K562 (cell line): ENCODE data around the gene EIF5A2. TPM values are rescaled to one million over a fixed set of nuclear protein-coding genes. Genes with fewer than 3 reads are reported as not detected.
"Not testable (repeated sequence)": the region's sequence is repeated elsewhere in the genome, so short reads cannot be mapped to it uniquely, and the experiment has no call there.

Source experiments
- ATAC-seq: fragments of 200-7000 bp; cut with Tn5 transposase; 3 replicates; pipeline ENCODE4 v1.9.1; 2020; ENCODE audit warnings: moderate library complexity
- BruUV-seq: library from RNA; stranded (reverse); fragments of 400-500 nt; replicated peaks from 2 replicates; lab custom pipeline; 2021; lab: Mats Ljungman, UMichigan
- CTCF ChIA-PET: fragments of 300-600 bp; formaldehyde crosslinking; extraction: SDS; loops from one replicate; lab custom pipeline; 2021; ENCODE audit warnings: low intra/inter-chr PET ratio; lab: Yijun Ruan, JAX
- POLR2A ChIA-PET: fragments of 300-600, 350-650 bp; sonication (Branson Sonifier 250); formaldehyde crosslinking; extraction: SDS; loops from one replicate; lab custom pipeline; 2021; ENCODE audit warnings: antibody characterized with exemption, inconsistent platforms; lab: Yijun Ruan, JAX
- DNase-seq, 4 experiments: peaks; one replicate each; pipeline versions ENCODE4 v3.0.0 to v3.0.0-alpha.2; 2011 to 2018; ENCODE audit warnings: low spot score in 3 of 4, mixed read lengths in 3 of 4; ENCODE audit errors: extremely low read depth in 1 of 4
- FAIRE-seq: peaks from 2 replicates; lab custom pipeline; 2011; peaks lifted over from hg19 to GRCh38; lab: Jason Lieb, UNC
- H2AFZ ChIP-seq: 2 replicates; pipeline ENCODE4 v1.6.0; 2011; ENCODE audit warnings: low read depth, low read length, control low read depth, inconsistent platforms
- H3K27ac ChIP-seq: fragments of 200-600 bp; 3 replicates; pipeline ENCODE4 v1.8.0; 2011; ENCODE audit warnings: low read depth, mild to moderate bottlenecking, control low read depth, inconsistent platforms, low read length, moderate library complexity, mixed read lengths; ENCODE audit errors: extremely low read depth
- H3K27me3 ChIP-seq, 2 experiments: fragments of 300-600 bp in 1 of 2; 2 replicates in 1 of 2; 3 replicates in 1 of 2; pipeline versions ENCODE4 v1.6.0 to v1.8.0; 2011; ENCODE audit warnings: inconsistent platforms in 2 of 2, low read length in 2 of 2, mild to moderate bottlenecking in 1 of 2, mixed read lengths in 1 of 2, moderate library complexity in 1 of 2; ENCODE audit not compliant: control insufficient read depth in 2 of 2, insufficient read depth in 2 of 2
- H3K36me3 ChIP-seq: fragments of 300-600 bp; 3 replicates; pipeline ENCODE4 v1.8.0; 2011; ENCODE audit warnings: mild to moderate bottlenecking, low read length, inconsistent platforms; ENCODE audit not compliant: control insufficient read depth, insufficient read depth
- H3K4me1 ChIP-seq, 2 experiments: fragments of 200-600 bp in 1 of 2; replicated peaks in 1 of 2; 2 replicates in 1 of 2; 3 replicates in 1 of 2; pipeline versions ENCODE4 v1.5.1 to v1.8.0; 2011; ENCODE audit warnings: inconsistent platforms in 2 of 2, low read length in 2 of 2, mild to moderate bottlenecking in 1 of 2, mixed read lengths in 1 of 2, moderate library complexity in 1 of 2; ENCODE audit not compliant: control insufficient read depth in 2 of 2, insufficient read depth in 2 of 2
- H3K4me2 ChIP-seq: 2 replicates; pipeline ENCODE4 v1.6.1; 2011; ENCODE audit warnings: low read length, control low read depth, inconsistent platforms, mixed read lengths; ENCODE audit not compliant: insufficient read depth
- H3K4me3 ChIP-seq: fragments of 200-600 bp; sonication (generic), shearing (Covaris generic); 2 replicates; pipeline ENCODE4 v1.5.1; 2016; ENCODE audit warnings: control low read depth, inconsistent platforms
- H3K79me2 ChIP-seq: fragments of 200-600 bp; 3 replicates; pipeline ENCODE4 v1.8.0; 2011; ENCODE audit warnings: low read length, inconsistent platforms; ENCODE audit not compliant: control insufficient read depth, insufficient read depth
- H3K9ac ChIP-seq, 2 experiments: 2 replicates each; pipeline versions ENCODE4 v1.6.0 to v1.6.1; 2011; ENCODE audit warnings: low read depth in 2 of 2, low read length in 2 of 2, control low read depth in 1 of 2, inconsistent platforms in 1 of 2, mild to moderate bottlenecking in 1 of 2, mixed read lengths in 1 of 2; ENCODE audit not compliant: insufficient read depth in 1 of 2
- H3K9me1 ChIP-seq: one replicate; pipeline ENCODE4 v1.6.0; 2011; ENCODE audit warnings: inconsistent platforms, mild to moderate bottlenecking, low read length, moderate library complexity; ENCODE audit not compliant: control insufficient read depth, insufficient read depth
- H3K9me3 ChIP-seq: replicated peaks from 2 replicates; pipeline ENCODE4 v1.5.1; 2011; ENCODE audit warnings: low read depth, low read length, inconsistent platforms; ENCODE audit not compliant: control insufficient read depth, insufficient read depth
- H4K20me1 ChIP-seq: replicated peaks from 2 replicates; pipeline ENCODE4 v1.6.1; 2011; ENCODE audit warnings: low read length, inconsistent platforms, mixed read lengths; ENCODE audit not compliant: control insufficient read depth, insufficient read depth
- BCOR ChIP-seq: fragments of 450-650 bp; IDR thresholded peaks from 2 replicates; pipeline ENCODE4 v1.6.1; 2016
- HDAC1 ChIP-seq, 2 experiments: fragments of 450-650 bp; IDR thresholded peaks; 2 replicates each; pipeline ENCODE4 v1.6.1; 2016 to 2017; ENCODE audit warnings: inconsistent platforms in 1 of 2, mild to moderate bottlenecking in 1 of 2, moderate library complexity in 1 of 2
- KDM1A ChIP-seq, 2 experiments: fragments of 450-650 bp; IDR thresholded peaks; 2 replicates each; pipeline ENCODE4 v1.6.1; 2016; ENCODE audit warnings: mild to moderate bottlenecking in 2 of 2
- ZNF146 ChIP-seq: IDR thresholded peaks from one replicate; pipeline ENCODE4 v1.6.1; 2018; ENCODE audit warnings: missing compliant biosample characterization; ENCODE audit not compliant: unreplicated experiment
- ZNF696 ChIP-seq: fragments of 250-450 bp; sonication (Bioruptor Pico); conservative IDR thresholded peaks from 2 replicates; pipeline ENCODE4 v1.4.0; 2020; ENCODE audit warnings: mild to moderate bottlenecking, moderate library complexity
- WGBS: fragments of 100-300 bp; shearing (Covaris generic); methylation state at CpG from one replicate; pipeline ENCODE4 v1.1.6; 2016; ENCODE audit warnings: low coverage, mixed read lengths; ENCODE audit not compliant: insufficient coverage; ENCODE audit errors: missing lambda C conversion rate; 5-methylcytosine and 5-hydroxymethylcytosine counted together
- in situ Hi-C: fragments of 300-500 bp; cut with MboI; formaldehyde crosslinking; loops from 4 replicates; pipeline ENCODE4 v1.15.0; 2018; ENCODE audit warnings: inconsistent platforms, mixed read lengths
- intact Hi-C: fragments of 100-400 bp; cut with micrococcal nuclease; formaldehyde crosslinking; loops from 2 replicates; pipeline ENCODE4 v1.14.2; 2022
- polyA plus RNA-seq, 8 experiments: library from polyadenylated mRNA; depleted of rRNA in 4 of 8; stranded (reverse) in 5 of 8; unstranded in 3 of 8; fragments of >200 nt; fragmentation: Nextera tagmentation in 2 of 8; fragmentation: Illumina TruSeq in 1 of 8; extraction: Ambion mirVana in 2 of 8; extraction: Trizol in 1 of 8; gene quantifications; 2 replicates each; pipeline versions ENCODE4 v1.2.1 to v1.2.3, GENCODE V29; 2011 to 2014; ENCODE audit warnings: inconsistent platforms in 1 of 8, missing spikeins in 1 of 8
- total RNA-seq, 7 experiments: library from RNA; depleted of rRNA in 6 of 7; stranded (reverse); fragments of >200 nt in 6 of 7; fragmentation: Illumina TruSeq in 2 of 7; extraction: Trizol in 2 of 7; gene quantifications; 2 replicates each; pipeline versions ENCODE4 v1.2.1 to v1.2.3, GENCODE V29; 2011 to 2021; ENCODE audit warnings: low replicate concordance in 1 of 7
- TF ChIP-seq, protein P1 (sequence below): fragments of 450-650 bp; IDR thresholded peaks from 2 replicates; pipeline ENCODE4 v1.6.1; 2017; ENCODE audit warnings: mild to moderate bottlenecking, moderate library complexity

Gene EIF5A2
- total and polyA plus RNA-seq, 9 of the 15 experiments (the other 6 are each of a cell fraction or from before 2014, with no cell fraction given), result 3.9 to 18.3 (median 15.9) TPM

DNA sequence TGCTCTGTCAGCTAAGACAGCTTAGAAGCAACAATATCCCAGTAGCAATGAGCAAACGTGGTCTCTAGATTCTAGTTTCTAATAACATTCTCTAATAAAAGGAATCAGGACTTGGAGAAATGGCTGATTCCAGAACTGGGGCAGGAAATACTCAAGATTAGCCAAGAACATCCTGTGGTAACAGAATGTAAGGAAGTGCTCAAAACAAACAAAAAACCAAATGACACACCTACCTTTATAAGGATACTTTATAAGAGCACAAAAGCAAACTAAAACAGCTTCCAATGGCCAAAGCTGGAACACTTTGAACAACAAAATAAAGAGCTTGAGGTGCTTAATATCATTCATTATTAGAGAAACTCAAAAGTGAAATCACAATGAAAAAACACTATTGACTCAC lies 33.1 kb upstream of the EIF5A2 start (continued):
- TF ChIP-seq, protein P1, sequence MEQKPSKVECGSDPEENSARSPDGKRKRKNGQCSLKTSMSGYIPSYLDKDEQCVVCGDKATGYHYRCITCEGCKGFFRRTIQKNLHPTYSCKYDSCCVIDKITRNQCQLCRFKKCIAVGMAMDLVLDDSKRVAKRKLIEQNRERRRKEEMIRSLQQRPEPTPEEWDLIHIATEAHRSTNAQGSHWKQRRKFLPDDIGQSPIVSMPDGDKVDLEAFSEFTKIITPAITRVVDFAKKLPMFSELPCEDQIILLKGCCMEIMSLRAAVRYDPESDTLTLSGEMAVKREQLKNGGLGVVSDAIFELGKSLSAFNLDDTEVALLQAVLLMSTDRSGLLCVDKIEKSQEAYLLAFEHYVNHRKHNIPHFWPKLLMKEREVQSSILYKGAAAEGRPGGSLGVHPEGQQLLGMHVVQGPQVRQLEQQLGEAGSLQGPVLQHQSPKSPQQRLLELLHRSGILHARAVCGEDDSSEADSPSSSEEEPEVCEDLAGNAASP, result no peak
- TF ChIP-seq ZNF696 (CRISPR knock-in tag), result no peak
- TF ChIP-seq HDAC1 (IDR thresholded peaks at IDR 0.05), result no peak
- no peak for TF ChIP-seq KDM1A (IDR thresholded peaks at IDR 0.05)
- TF ChIP-seq, all 486 proteins: peak for 0

DNA sequence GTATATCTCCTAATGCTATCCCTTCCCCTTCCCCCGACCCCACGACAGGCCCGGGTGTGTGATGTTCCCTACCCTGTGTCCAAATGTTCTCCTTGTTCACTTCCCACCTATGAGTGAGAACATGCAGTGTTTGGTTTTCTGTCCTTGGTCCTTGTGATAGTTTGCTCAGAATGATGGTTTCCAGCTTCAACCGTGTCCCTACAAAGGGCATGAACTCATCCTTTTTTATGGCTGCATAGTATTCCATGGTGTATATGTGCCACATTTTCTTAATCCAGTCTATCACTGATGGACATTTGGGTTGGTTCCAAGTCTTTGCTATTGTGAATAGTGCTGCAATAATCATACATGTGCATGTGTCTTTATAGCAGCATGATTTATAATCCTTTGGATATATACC lies 24.6 kb upstream of the EIF5A2 start:
- POLR2A ChIA-PET, intact Hi-C loops, H4K20me1 ChIP-seq: not testable (repeated sequence)
- peak in 1 of 2 experiments; percentile 34; a peak in 1 of 4 replicates for TF ChIP-seq KDM1A (IDR thresholded peaks at IDR 0.05)
- peak; percentile 40; the same call in 1 of the 2 replicates for TF ChIP-seq BCOR
- TF ChIP-seq ZNF146 (CRISPR knock-in tag), result peak; percentile 79
- TF ChIP-seq, all 486 proteins: peak for 3; not testable (repeated sequence) for 483
- H3K9me3 ChIP-seq, H3K9ac ChIP-seq, H3K4me2 ChIP-seq, ATAC-seq, in situ Hi-C loops, H3K9me1 ChIP-seq, DNase-seq, BruUV-seq, H2AFZ ChIP-seq, CTCF ChIA-PET, H3K27ac ChIP-seq, FAIRE-seq, H3K4me3 ChIP-seq, H3K4me1 ChIP-seq, H3K36me3 ChIP-seq, H3K79me2 ChIP-seq: not testable (repeated sequence)
- peaks cover under 1 to 11% of the 10 kb centered on the region in 2 experiments; a peak in 2 of 5 replicates for H3K27me3 ChIP-seq
- WGBS, result 0% methylated on average over 4 of the region's 4 CpGs

DNA sequence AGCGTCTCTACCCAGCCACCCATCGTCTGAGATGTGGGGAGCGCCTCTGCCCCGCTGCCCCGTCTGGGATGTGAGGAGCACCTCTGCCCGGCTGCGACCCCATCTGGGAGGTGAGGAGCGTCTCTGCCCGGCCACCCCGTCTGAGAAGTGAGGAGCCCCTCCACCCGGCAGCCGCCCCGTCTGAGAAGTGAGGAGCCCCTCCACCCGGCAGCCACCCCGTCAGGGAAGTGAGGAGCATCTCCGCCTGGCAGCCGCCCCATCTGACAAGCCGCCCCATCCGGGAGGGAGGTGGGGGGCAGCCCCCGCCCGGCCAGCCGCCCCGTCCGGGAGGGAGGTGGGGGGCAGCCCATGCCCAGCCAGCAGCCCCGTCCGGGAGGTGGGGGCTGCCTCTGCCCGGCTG lies 15.1 kb upstream of the EIF5A2 start:
- H3K4me3 ChIP-seq, in situ Hi-C loops, H4K20me1 ChIP-seq, H3K9me3 ChIP-seq, FAIRE-seq, ATAC-seq, H3K27ac ChIP-seq, H3K4me2 ChIP-seq, H2AFZ ChIP-seq, H3K79me2 ChIP-seq, POLR2A ChIA-PET, intact Hi-C loops, H3K9me1 ChIP-seq, H3K9ac ChIP-seq, DNase-seq, H3K36me3 ChIP-seq, H3K27me3 ChIP-seq, H3K4me1 ChIP-seq, CTCF ChIA-PET, BruUV-seq: not testable (repeated sequence)
- WGBS, result 53% methylated on average over 13 of the region's 27 CpGs
